OCI-LY1 (cell line): ENCODE results near the gene PCNX1.

Experiments
- CTCF ChIP-seq: fragments of 200-600 bp; sonication (generic), shearing (Covaris generic); IDR thresholded peaks from 2 replicates; pipeline ENCODE4 v1.5.1; 2017; ENCODE audit warnings: mild to moderate bottlenecking, antibody characterized with exemption, low read length, moderate library complexity, mixed read lengths
- EZH2 ChIP-seq: fragments of 200-600 bp; sonication (generic), shearing (Covaris generic); IDR thresholded peaks from 2 replicates; pipeline ENCODE4 v1.8.0; 2017; ENCODE audit warnings: borderline replicate concordance, mixed run types, mild to moderate bottlenecking, antibody characterized with exemption, low read length, moderate library complexity, mixed read lengths

- TF ChIP-seq CTCF = no peak
- no peak for TF ChIP-seq EZH2
Measured at GRCh38 chr14:70905301-70905700, 2.0 kb upstream of the PCNX1 start.
